Measurements from ENCODE around the gene VPS26C. TPM values are rescaled to one million over a fixed set of nuclear protein-coding genes. Genes with fewer than 3 reads are reported as not detected.

VPS26C gene
- total and polyA plus RNA-seq, 2 of the 13 experiments (the other 11 are each of a cell fraction or from before 2014, with no cell fraction given): 30.3 to 39.7 TPM

GRCh38 chr21:37268186-37268503, 1.0 kb upstream of the VPS26C start:
- Histone ChIP-seq H3K36me3 (replicated peaks in 1 of 2; ENCODE audit: control insufficient read depth in 1 of 2, insufficient read depth in 2 of 2, low read length in 2 of 2) (no peaks in the 10 kb centered on the region; a peak in 1 of 5 replicates), H4K20me1 (ENCODE audit: insufficient read depth, low read length) (no peaks in the 10 kb centered on the region), H3K79me2 (ENCODE audit: insufficient read depth, low read length) (peaks cover 34% of the 10 kb centered on the region), H3K27me3 (ENCODE audit: control insufficient read depth in 1 of 2, insufficient read depth in 2 of 2, low read length in 2 of 2) (no peaks in the 10 kb centered on the region), H3K27ac (ENCODE audit: extremely low read length, insufficient read depth, low read length) (peak overlapping the region; percentile 97), H3K9me3 (ENCODE audit: low read length) (no peaks in the 10 kb centered on the region), H3K9ac (ENCODE audit: insufficient read depth, low read depth, low read length) (peak overlapping the region; percentile 79), H2AFZ (ENCODE audit: low read length) (no peak overlapping the region), H3K4me1 (ENCODE audit: insufficient read depth, low read length) (peaks cover 41% of the 10 kb centered on the region), H3K4me2 (ENCODE audit: low read depth, low read length) (peak overlapping the region; percentile 91), H3K4me3 (replicated peaks in 1 of 3; ENCODE audit: insufficient read depth in 1 of 3, low read depth in 2 of 3, low read length in 3 of 3) (peak overlapping the region; percentile 70 to 90 (median 88))
- in situ Hi-C loops (cut with HindIII; ENCODE audit: extremely low pct_ligation_motif_present, low pct_unique_long_range_greater_than_20kb): loop anchor here (5.0 kb wide), 1 partner anchor 99 kb away; the partner anchor contains the start of gene DYRK1A
- ATAC-seq (no peak), DNase-seq (ENCODE audit: low spot score) (no peak), FAIRE-seq (no peak)
- BruUV-seq (replicated peaks): no TSS peak
- CTCF ChIA-PET (ENCODE audit: low intra/inter-chr PET ratio, low total read pairs): no interaction called here
- intact Hi-C loops (cut with micrococcal nuclease; ENCODE audit: unreplicated experiment): no loop called here
- under 1% methylated on average over 7 of the region's 7 CpGs for WGBS (ENCODE audit: low lambda C conversion rate)
- POLR2A ChIA-PET: interaction anchor here (0.9 to 2.5 kb wide), 12 partner anchors 9 to 106 kb away, joined by 3 to 44 read pairs (median 8); partner anchors contain the start of gene DYRK1A
- TF ChIP-seq ZBTB40 (IDR thresholded peaks at IDR 0.05) (no peak), ZBTB40 (CRISPR knock-in tag; IDR thresholded peaks at IDR 0.05) (no peak), ZFP62 (CRISPR knock-in tag; IDR thresholded peaks at IDR 0.05) (no peak), KDM1A (CRISPR knock-in tag; IDR thresholded peaks at IDR 0.05) (no peak), ARID3A (IDR thresholded peaks at IDR 0.05; ENCODE audit: low read depth, low read length) (peak; percentile 30; the same call in 1 of the 2 replicates), HES4 (CRISPR knock-in tag; IDR thresholded peaks at IDR 0.05; ENCODE audit: borderline replicate concordance) (no peak), CCDC6 (CRISPR knock-in tag; IDR thresholded peaks at IDR 0.05) (no peak), MXD3 (CRISPR knock-in tag; IDR thresholded peaks at IDR 0.05) (no peak), ZNF746 (CRISPR knock-in tag; IDR thresholded peaks at IDR 0.05) (peak; percentile 3; the same call in 1 of the 2 replicates), FOXK1 (CRISPR knock-in tag; IDR thresholded peaks at IDR 0.05; ENCODE audit: borderline replicate concordance, low read depth) (0 out of 2 replicates have a peak, but pooled peaks have one; percentile 2), ATM (IDR thresholded peaks at IDR 0.05; ENCODE audit: borderline replicate concordance) (no peak), ZNF10 (CRISPR knock-in tag; IDR thresholded peaks at IDR 0.05; ENCODE audit: borderline replicate concordance, low read depth) (no peak), ERF (CRISPR knock-in tag; IDR thresholded peaks at IDR 0.05) (no peak), MED8 (CRISPR knock-in tag; IDR thresholded peaks at IDR 0.05; ENCODE audit: insufficient replicate concordance) (peak; percentile 16)
- TF ChIP-seq, protein P1, sequence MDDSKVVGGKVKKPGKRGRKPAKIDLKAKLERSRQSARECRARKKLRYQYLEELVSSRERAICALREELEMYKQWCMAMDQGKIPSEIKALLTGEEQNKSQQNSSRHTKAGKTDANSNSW (CRISPR knock-in tag; IDR thresholded peaks at IDR 0.05; ENCODE audit: borderline replicate concordance): no peak

Measured in HepG2 (cell line).